Islet of Langerhans (tissue), 1 donor: Measurements from ENCODE around the gene RUNX1.

Experiments used
- FAIRE-seq: peaks from one replicate; lab custom pipeline; 2011; peaks lifted over from hg19 to GRCh38; lab: Jason Lieb, UNC

The RUNX1 gene

GRCh38 chr21:34824314-34824713 is 224.8 kb downstream of the RUNX1 start:
- no peak for FAIRE-seq

- no peak for FAIRE-seq
Observed at GRCh38 chr21:34822942-34823341, 226.2 kb downstream of the RUNX1 start.

- no peak for FAIRE-seq
Observed at GRCh38 chr21:34822168-34822567, 226.9 kb downstream of the RUNX1 start.

DNA sequence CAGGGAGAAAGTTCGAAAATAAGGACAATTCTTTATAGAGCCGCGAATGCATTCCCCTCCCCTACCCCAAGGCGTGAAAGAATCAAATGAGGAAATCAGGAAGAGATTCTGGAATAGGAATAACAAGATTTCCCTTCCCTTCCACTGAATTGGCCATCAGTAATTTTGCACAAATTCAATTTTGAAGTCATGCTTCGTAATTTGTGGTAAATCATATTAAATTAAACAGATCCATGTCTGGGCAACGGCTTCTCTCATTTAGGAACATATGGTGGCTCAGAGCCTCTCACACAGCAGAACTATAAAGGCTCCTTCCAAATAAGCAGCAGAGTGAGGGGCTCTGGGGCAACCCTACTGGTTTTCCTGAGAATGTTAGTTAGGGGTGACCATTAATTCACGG is 227.4 kb downstream of the RUNX1 start:
- FAIRE-seq = no peak

GRCh38 chr21:34820051-34820450 is 229.1 kb downstream of the RUNX1 start:
- FAIRE-seq = no peak

DNA sequence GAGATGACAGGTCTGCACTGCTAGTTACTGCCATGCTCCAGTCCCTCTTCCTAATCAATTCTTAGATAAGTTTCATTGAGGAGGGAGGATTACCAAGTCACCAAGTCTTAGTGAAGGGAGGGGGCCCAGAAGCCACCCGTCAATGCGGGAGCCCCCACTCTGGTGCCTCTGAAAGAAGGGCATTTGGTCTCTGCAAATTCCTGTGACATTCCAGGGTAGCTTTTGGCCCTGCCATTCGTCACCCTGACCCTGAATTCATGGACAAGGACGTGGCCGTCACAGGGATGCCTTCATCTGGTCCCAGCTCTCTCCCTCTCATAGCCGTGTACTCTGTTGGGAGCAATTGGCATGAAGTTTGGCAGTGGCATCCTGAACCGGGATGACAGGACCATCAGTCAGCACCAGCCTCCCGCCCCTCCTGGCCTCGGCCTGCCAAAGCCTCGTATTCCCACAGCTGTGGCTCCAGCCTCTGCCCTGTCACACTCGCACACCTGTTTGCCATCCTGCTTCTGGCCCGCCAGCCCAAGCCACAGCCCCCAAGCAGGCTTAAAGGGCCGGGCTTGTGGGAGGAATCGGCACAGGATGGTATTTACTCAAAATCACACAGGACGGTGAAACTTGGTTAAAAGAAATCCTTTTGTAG is 229.6 kb downstream of the RUNX1 start:
- FAIRE-seq = no peak

DNA sequence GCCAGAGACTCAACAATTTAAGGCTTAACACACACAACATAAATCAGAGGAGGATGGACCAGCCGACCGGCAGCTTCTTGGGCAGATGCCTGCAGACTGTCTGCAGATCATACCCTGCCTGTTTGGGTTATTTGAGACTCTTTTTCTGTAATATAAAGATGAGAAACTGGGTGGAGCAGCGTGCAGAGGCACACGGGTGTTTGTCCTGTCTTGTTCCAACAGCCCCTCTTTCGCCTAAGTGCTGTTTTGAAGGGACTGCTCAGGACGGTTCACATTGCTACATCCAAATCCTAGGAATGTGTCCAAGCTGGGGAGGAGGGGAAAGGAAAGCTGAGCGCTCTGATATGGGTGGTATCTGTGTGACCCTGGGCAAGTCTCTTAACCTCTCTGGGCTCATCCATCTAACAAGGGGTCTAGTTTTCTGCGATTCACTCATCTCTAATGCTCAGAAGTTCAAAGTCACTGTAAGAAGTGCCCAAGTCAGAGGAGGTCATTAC is 230.4 kb downstream of the RUNX1 start:
- FAIRE-seq = no peak

- no peak for FAIRE-seq
Observed at GRCh38 chr21:34817821-34818661, 231.1 kb downstream of the RUNX1 start.

DNA sequence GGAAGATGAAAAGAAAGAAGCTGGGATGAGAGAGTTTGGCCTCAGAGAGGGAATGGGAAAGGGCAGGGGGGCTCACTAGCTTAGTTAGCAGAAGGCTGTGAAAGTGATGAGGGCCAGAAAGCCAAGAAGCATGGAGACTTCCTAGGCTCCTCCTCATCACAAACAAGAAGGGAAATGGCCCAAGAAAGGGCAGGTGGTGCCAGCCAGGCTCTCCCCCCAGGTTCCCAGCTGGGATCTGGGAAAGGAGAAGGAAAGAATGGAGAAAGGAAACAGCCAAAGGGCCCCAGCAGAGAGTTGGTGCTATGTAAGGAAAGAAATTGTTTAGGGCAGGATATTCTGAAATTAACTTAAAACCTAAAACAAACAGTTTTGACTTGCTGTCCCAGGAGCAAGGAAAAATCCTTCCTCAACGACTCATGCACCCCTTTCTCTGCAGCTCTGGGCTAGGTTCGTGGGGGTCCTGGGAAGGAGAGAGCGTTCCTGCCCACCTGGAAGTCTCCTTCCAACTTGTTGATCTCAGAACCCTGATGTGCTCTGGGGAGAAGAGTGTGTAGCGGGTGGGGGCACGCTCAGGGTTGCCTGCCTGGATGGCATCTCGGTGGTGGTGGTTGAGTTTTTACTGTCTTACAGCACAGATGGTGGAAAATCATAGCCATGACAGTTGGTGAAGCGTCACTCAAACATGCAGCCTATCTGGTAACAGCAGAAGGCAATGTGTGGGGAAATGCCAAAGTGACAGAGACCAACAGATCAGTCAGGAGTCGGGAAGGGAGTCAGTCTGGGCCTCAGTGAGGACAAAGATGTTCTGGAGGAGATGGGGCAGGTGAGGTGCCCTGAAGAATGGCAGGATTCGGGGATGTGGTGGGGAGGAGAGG is 233.0 kb downstream of the RUNX1 start:
- no peak for FAIRE-seq

- no peak for FAIRE-seq
Observed at GRCh38 chr21:34814529-34814951, 234.6 kb downstream of the RUNX1 start.

DNA sequence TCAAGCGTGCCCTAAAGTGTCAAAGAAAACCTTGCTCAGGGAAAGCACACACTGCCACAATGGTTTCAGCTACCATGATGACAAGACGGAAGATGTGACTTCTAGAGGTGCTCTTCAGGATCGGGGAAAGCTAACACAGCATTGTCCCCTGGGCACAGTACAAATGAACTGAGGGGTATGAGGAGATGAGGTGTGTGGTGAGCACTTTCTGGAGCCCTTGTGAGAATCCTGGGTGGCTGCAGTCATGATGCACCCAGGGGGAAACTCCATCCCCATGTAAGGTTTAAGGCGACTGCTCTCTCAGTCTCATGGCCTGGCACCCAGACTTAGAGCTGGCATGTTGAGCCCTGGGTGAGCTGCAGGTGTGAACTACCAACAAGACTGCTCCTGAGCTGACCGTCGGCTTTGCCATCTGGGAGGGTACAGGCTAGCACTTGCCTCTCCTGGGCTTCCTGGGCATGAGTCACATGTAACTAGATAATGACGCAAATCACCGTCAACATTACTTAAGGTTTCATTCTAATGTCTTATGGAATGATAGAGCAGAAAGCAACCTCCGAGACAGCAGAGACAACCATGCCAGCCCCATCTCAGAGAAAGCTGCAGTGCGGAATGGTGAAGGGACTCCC is 235.7 kb downstream of the RUNX1 start:
- FAIRE-seq = no peak

GRCh38 chr21:34812504-34813265 is 236.4 kb downstream of the RUNX1 start:
- FAIRE-seq = no peak

GRCh38 chr21:34811368-34811767 is 237.7 kb downstream of the RUNX1 start:
- no peak for FAIRE-seq

DNA sequence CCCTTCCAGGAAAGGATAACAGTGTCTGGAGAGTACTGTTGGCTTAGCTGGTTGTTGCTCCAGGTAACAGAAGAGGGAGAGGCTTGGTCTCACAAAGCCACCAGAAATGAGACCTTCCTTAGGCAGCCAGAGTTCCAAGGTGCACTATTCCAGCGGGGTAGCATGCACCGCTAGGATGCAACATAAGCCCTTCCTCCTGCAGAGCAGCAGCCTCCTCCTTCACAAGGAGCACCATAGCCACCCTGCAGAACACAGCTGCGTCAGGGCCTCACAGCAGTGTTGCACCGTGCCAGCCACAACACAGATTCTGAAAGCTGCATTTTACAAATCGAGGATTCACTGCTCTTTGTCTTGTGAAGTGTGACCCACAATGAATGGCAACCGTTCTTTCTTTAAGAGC is 238.3 kb downstream of the RUNX1 start:
- FAIRE-seq = no peak

GRCh38 chr21:34809822-34810221 is 239.3 kb downstream of the RUNX1 start:
- no peak for FAIRE-seq

DNA sequence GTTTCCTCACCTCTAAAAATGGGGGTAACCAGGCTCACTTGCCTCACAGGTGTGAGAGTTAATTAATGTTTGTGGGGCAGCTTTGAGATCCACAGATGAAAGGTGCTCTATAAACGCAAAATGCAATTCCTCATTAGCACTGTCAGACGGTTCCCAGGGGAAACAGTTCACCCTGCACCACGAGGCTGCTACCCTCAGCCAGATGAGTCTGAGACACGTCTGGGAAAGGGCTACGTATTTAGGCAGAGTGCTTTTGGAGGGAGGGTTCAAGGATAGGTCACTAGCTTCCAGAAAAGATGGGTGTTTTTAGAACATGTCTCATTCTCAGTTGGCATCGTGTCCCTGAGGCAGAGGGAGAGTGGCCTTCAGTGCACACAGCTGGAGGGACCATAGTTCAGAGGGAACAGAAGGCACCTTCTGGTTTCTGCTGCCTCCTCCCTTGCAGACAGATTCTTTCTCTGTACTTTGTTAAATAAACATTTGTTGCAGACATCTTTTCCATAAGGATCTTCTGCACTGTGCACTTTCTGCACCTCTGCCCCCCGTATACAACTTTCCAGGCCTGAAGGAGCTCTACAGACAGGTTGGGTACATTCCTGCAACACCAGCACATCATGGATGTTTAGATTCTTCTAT is 240.4 kb downstream of the RUNX1 start:
- no peak for FAIRE-seq

DNA sequence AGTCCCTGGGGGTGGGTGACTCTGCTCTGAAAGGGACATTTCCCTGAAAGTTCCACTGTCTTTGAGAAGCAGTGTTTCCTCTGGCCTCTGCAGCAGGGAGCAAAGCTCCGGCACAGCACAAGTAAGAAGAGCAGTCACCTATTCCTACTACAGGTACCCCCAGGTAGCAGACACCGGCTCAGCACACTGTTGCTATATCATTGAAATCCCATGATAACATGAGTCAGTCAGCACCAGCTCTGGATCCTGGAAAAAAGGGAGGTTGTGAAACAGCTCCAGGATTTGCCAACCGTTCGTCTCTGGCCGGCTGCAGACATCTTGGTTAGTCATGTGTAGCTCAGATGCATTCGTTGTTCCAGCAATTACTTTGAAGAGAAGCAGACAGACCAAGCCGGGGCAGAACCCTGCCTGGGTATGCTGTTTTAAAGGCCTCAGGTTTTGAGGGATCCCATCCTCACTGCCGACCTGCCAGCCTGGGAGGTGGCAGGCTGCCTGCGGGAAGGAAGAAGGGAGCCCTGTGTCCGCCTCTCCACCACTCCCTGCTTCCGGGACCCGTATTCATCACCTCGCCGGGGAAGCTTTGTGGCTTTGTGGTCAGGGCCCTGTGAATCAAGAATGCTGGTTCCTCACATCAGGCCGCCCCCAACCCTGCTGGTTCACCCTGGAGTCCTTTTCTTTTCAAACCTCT is 241.1 kb downstream of the RUNX1 start:
- no peak for FAIRE-seq

- no peak for FAIRE-seq
Observed at GRCh38 chr21:34807146-34807880, 241.8 kb downstream of the RUNX1 start.

DNA sequence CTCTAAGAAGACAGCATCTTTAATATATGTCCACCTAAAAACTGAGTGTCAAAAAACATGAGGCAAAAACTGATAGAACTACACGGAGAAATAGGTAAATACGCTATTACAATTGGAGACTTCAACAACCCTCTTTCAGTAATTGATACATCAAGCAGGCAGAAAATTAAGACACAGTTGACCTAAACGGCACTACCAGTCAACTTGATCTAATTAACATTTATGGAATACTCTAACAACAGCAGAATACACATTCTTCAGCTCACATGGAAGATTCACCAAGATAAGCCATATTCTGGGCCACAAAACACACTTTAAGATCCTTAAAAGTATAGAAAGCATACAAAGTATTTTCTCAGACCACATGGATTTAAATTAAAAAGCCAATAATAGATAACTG is 242.7 kb downstream of the RUNX1 start:
- no peak for FAIRE-seq

DNA sequence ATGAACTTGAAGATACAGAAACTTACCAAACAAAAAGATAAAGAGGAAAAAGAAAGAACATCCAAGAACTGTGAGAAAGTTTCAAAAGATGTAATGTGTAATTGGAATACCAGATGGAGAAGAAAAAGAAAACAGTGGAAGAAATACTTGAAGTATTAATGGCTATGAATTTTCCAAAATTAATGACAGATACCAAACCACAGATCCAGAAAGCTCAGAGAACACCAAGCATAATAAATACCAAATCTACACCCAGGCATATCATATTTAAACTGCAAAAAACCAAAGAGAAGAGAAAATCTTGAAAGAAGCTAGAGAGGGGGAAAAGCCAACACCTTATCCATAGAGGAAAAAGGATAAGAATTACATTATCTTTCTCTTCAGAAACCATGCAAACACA is 243.9 kb downstream of the RUNX1 start:
- no peak for FAIRE-seq
